HG03354 (cell line): ENCODE results near the gene NLRX1.
"Not testable (repeated sequence)": the region's sequence is repeated elsewhere in the genome, so short reads cannot be mapped to it uniquely, and the experiment has no call there.

Experiments
- ATAC-seq: cut with Tn5 transposase; IDR thresholded peaks from one replicate; pipeline ENCODE4 v1.9.1; 2021; ENCODE audit warnings: mild to moderate bottlenecking; ENCODE audit not compliant: unreplicated experiment, poor library complexity, severe bottlenecking

NLRX1 gene

DNA sequence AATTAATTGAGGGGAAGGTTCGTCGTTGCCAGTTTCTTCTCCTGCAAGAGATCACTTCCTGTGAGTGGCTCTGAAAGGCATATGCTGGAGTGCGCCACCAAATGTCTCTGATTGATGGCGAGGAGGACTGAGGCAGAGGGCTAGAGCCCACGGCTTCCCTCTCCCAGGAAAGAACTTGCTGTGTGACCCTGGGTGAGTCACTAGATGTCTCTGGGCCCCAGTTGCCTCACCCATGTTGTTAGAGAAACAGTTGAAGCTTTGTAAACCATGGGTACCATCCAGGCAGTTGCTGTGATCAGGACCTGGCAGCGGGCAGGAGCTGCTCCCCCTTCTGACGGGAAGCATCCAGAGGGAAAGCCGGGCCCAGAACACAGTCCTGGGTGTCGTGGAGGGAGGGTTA is 16.5 kb upstream of the NLRX1 start:
- ATAC-seq = no peak

GRCh38 chr11:119152604-119153003 is 15.9 kb upstream of the NLRX1 start:
- no peak for ATAC-seq

DNA sequence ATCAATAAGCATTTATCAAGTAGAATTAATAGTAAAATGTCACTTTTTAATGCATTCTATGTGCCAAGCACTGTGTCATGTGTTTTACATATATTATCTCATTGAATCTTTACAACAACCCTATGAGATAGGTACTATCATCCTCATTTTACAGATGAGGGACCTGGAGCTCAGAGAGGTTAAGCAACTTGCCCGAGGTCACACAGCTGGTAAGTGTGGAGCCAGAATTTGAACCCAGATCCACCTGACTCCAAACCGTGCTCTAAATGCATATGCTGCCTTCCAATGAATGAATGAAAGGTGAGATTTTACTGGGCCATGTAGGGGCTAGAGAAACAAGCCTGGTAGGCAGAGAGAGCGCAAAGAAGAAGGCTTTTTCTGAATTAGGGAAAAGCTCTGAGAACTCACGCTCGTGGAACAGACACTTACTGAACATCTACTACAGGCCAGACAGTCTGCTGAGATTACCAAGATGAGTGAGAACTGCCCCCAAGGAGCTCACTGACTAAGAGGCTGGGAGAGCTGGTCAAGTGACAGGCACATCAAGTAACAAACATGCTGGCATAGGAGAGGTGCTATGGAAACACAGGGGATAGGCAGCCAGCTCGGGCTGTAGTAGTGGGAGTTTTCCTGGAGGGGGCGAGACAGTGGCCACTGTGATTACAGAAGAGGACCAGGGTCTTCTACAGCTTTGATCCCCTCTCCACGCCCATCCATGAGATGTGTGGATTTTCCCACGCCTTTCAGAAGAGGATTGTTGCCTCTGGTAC is 15.3 kb upstream of the NLRX1 start:
- ATAC-seq = no peak

GRCh38 chr11:119154178-119154577 is 14.3 kb upstream of the NLRX1 start:
- no peak for ATAC-seq

DNA sequence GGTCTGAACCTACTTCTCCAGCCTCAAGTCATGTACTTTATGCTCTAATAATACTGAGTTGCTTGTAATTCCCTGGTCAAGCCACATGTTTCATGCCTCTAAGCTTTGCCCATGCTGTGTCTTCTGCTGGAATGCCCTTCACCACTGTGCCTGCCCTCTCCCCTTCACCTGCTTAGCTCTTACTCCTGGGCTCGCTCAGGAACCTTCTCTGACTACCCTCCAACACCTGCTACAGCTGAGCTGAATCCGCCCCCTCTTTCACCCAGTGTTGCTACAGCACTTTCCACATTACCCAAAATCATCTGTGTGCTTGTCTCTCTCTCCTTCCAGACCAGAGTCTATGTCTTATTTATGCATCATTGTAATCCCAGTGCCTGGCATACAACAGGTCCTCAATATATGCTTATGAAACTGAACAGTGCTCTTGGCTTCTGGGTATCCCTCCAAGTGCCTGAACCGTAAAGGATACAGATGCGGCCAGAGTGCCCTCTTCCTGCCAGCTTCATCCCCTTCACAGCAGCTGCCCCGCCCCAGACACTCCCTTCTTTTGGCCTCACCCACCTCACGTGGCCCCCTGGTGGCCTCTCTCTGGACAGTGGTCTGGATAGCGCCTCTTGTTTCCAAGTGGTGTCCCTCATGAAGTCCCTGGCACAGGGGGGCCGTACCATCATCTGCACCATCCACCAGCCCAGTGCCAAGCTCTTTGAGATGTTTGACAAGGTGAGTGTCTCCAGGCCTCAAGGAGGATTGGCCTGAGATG is 12.6 kb upstream of the NLRX1 start:
- no peak for ATAC-seq

GRCh38 chr11:119156496-119156895 is 12.0 kb upstream of the NLRX1 start:
- no peak for ATAC-seq

GRCh38 chr11:119157063-119157462 is 11.5 kb upstream of the NLRX1 start:
- no peak for ATAC-seq

- no peak for ATAC-seq
Observed at GRCh38 chr11:119158467-119158866, 10.1 kb upstream of the NLRX1 start.

DNA sequence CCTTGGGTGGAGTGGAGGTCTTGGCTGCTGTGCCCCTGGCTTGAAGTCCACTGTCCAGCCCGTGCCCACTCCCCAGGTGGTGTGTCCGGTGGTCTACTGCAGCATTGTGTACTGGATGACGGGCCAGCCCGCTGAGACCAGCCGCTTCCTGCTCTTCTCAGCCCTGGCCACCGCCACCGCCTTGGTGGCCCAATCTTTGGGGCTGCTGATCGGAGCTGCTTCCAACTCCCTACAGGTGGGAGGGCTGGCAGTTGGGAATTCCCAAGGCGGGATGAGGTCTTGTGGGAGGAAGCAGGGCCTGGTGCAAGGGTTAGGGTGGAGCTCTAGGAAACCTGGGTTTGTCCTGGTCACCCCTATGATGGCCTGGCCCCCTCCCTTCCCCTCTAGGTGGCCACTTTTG is 8.4 kb upstream of the NLRX1 start:
- ATAC-seq = no peak

- ATAC-seq = no peak
Observed at GRCh38 chr11:119161871-119162270, 6.7 kb upstream of the NLRX1 start.

DNA sequence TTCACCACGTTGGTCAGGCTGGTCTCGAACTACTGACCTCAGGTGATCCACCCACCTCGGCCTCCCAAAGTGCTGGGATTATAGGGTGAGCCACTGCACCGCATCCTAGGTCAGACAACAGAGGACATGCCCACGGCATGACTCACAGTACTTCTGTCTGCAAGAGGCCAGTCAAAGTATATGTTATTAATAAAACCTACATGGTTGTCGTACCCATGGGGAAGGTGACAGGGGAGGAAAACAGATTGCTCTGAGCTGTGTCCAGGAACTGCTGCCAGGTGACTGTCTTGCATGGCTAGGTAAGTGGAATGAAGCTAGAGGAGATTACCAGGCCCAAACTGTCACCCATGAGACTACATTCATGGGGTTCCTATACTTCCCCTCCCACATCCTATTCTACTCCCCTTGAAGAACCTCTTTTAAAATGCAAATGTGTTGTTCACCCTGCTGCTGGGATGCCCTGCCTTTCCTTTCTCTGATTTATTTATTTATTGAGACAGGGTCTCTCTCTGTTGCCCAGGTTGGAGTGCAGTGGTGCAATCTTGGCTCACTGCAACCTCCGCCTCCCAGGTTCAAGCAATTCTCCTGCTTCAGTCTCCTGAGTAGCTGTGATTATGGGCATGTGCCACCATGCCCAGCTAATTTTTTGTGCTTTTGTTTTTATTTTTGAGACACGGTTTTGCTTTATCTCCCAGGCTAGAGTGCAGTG is 2.0 kb upstream of the NLRX1 start:
- no peak for ATAC-seq

DNA sequence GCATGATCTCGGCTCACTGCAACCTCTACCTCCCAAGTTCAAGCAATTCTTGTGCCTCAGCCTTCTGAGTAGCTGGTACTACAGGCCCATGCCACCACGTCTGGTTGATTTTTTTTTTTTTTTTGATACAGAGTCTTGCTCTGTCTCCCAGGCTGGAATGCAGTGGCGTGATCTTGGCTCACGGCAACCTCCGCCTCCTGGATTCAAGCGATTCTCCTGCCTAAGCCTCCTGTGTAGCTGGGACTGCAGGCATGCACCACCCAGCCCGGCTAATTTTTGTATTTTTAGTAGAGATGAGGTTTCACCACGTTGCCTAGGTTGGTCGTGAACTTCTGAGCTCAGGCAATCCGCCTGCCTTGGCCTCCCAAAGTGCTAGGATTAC is 1.5 kb upstream of the NLRX1 start:
- not testable (repeated sequence) for ATAC-seq

GRCh38 chr11:119167933-119168332 is 592 bp upstream of the NLRX1 start:
- ATAC-seq = no peak

DNA sequence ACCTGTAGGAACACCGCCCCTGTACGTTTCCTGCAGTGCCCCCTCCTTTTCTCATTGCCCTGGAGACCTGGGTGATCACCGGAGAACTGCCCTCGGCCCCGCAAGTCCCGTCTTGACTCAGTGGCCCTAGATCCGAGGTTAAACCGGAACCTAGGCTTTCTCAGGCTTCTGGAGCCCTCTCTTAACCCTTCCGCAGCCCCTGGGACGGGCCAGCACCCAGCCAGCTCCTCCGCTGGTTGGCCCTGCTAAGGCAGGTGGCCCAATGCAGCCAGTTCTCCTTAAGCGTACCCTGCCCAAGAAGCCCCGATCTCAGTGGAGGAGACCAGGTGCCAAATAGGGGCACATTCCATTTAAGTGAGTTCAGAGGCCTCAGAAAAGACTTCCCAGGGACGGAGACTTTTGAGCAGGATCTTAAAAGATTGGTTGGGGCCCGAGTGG is 776 bp downstream of the NLRX1 start:
- peak; percentile 29 for ATAC-seq

DNA sequence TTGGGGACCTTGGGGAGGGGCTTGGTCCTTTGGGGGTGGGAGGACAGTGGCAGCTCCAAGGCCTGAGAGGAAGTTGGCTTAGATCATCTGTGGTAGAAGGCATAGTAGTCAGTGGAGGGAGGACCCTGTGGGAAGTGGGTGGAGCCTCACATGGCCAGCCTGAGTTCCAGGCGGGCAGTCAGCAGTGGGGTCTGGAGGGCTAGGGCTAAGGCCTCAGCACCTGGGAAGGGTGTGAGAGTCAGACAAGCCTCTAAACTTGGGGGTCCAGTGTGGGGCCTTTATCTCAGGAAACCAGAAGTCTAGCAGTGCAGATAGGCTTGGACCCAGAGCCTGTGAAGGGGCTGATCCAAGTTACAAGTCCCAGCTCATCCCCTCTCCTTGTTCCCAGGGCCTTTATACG is 4.0 kb downstream of the NLRX1 start:
- ATAC-seq = no peak

GRCh38 chr11:119173453-119173852 is 4.9 kb downstream of the NLRX1 start:
- ATAC-seq = no peak

- ATAC-seq = no peak
Observed at GRCh38 chr11:119175493-119176077, 7.1 kb downstream of the NLRX1 start.

- no peak for ATAC-seq
Observed at GRCh38 chr11:119178166-119178680, 9.7 kb downstream of the NLRX1 start.

GRCh38 chr11:119179342-119179741 is 10.8 kb downstream of the NLRX1 start:
- no peak for ATAC-seq

DNA sequence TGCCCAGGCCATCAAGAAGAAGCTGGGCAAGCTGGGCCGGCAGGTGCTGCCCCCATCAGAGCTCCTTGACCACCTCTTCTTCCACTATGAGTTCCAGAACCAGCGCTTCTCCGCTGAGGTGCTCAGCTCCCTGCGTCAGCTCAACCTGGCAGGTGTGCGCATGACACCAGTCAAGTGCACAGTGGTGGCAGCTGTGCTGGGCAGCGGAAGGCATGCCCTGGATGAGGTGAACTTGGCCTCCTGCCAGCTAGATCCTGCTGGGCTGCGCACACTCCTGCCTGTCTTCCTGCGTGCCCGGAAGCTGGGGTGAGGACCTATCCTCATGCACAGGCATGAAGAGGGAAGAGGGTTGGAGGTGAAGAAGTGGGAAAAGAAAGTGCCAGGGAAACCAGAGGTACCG is 11.5 kb downstream of the NLRX1 start:
- no peak for ATAC-seq
